Parathyroid adenoma (tissue), 2 donors: ENCODE measurements around the gene METTL27.

Experiments used
- H2AFZ ChIP-seq: fragments of 300-600 bp; sonication (generic); one replicate; pipeline ENCODE4 v1.7.0; 2017; ENCODE audit warnings: antibody characterized with exemption, mild to moderate bottlenecking
- H3K27ac ChIP-seq: fragments of 300-600 bp; sonication (generic); one replicate; pipeline ENCODE4 v1.7.0; 2017
- H3K27me3 ChIP-seq: fragments of 300-600 bp; sonication (generic); one replicate; pipeline ENCODE4 v1.7.0; 2017; ENCODE audit warnings: low read length; ENCODE audit not compliant: control insufficient read depth, insufficient read depth
- H3K36me3 ChIP-seq: fragments of 300-600 bp; sonication (generic); one replicate; pipeline ENCODE4 v1.7.0; 2017; ENCODE audit warnings: low read length; ENCODE audit not compliant: control insufficient read depth, insufficient read depth
- H3K4me1 ChIP-seq: fragments of 300-600 bp; sonication (generic); one replicate; pipeline ENCODE4 v1.7.0; 2017; ENCODE audit warnings: control low read depth
- H3K4me2 ChIP-seq: fragments of 300-600 bp; sonication (generic); one replicate; pipeline ENCODE4 v1.7.0; 2017; ENCODE audit warnings: low read length
- H3K4me3 ChIP-seq: fragments of 300-600 bp; sonication (generic); one replicate; pipeline ENCODE4 v1.7.0; 2017; ENCODE audit warnings: low read depth, low read length
- H3K79me2 ChIP-seq: fragments of 300-600 bp; sonication (generic); one replicate; pipeline ENCODE4 v1.7.0; 2017; ENCODE audit warnings: control low read depth
- H3K9ac ChIP-seq: fragments of 300-600 bp; sonication (generic); one replicate; pipeline ENCODE4 v1.7.0; 2017; ENCODE audit warnings: mild to moderate bottlenecking
- H3K9me3 ChIP-seq: fragments of 300-600 bp; sonication (generic); one replicate; pipeline ENCODE4 v1.7.0; 2017; ENCODE audit warnings: low read length; ENCODE audit not compliant: control insufficient read depth
- CTCF ChIP-seq: fragments of 300-600 bp; sonication (generic); IDR thresholded peaks from one replicate; pipeline ENCODE4 v1.7.0; 2017; ENCODE audit warnings: antibody characterized with exemption, mild to moderate bottlenecking
- donor health status: primary hyperparathyroidism.

Gene METTL27

GRCh38 chr7:73829921-73830680, 12.2 kb downstream of the METTL27 start:
- Histone ChIP-seq H3K4me2 (peak overlapping the region; percentile 91), H3K27ac (peak overlapping the region; percentile 99), H3K9ac (no peak overlapping the region), H3K4me3 (peak overlapping the region; percentile 89), H3K27me3 (no peaks in the 10 kb centered on the region), H3K36me3 (no peaks in the 10 kb centered on the region), H2AFZ (peak overlapping the region; percentile 25), H3K9me3 (no peaks in the 10 kb centered on the region), H3K79me2 (peaks cover 2% of the 10 kb centered on the region), H3K4me1 (peaks cover 51% of the 10 kb centered on the region)
- no peak for TF ChIP-seq CTCF

GRCh38 chr7:73829505-73829904, 12.8 kb downstream of the METTL27 start:
- Histone ChIP-seq H3K4me1 (peaks cover 51% of the 10 kb centered on the region), H3K79me2 (peaks cover 2% of the 10 kb centered on the region), H3K9ac (no peak overlapping the region), H3K27me3 (no peaks in the 10 kb centered on the region), H3K36me3 (no peaks in the 10 kb centered on the region), H3K4me2 (peak overlapping the region; percentile 7), H3K27ac (peak overlapping the region; percentile 99), H3K4me3 (no peak overlapping the region), H2AFZ (no peak overlapping the region), H3K9me3 (no peaks in the 10 kb centered on the region)
- TF ChIP-seq CTCF, result no peak

DNA sequence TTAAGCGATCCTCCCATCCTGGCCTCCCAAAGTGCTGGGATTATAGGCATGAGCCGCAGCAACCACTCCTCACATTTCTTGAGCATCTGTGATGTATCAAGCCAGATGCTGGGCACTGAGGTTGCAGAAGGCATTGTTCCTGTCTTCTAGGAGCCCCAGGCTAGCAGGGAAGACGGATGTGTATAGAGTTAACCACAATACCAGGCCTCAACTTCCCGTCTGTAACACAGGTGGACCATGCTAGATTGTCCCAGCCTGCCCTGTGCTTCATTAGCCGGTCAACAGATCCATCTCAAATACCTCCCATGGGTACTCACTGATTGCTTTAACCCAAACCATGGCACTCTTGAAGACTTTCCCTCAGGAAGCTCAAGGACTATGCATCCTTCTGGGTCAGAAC, 13.3 kb downstream of the METTL27 start:
- Histone ChIP-seq H3K4me1 (peaks cover 53% of the 10 kb centered on the region), H3K4me3 (no peak overlapping the region), H3K79me2 (peaks cover 2% of the 10 kb centered on the region), H3K27ac (peak overlapping the region; percentile 99), H3K4me2 (no peak overlapping the region), H2AFZ (no peak overlapping the region), H3K27me3 (no peaks in the 10 kb centered on the region), H3K36me3 (no peaks in the 10 kb centered on the region), H3K9me3 (no peaks in the 10 kb centered on the region), H3K9ac (no peak overlapping the region)
- TF ChIP-seq CTCF, result no peak

GRCh38 chr7:73828107-73828803, 14.1 kb downstream of the METTL27 start:
- Histone ChIP-seq H3K27me3 (no peaks in the 10 kb centered on the region), H3K36me3 (no peaks in the 10 kb centered on the region), H2AFZ (peak overlapping the region; percentile 71), H3K9ac (no peak overlapping the region), H3K27ac (peak overlapping the region; percentile 99), H3K4me3 (peak overlapping the region; percentile 8), H3K79me2 (peaks cover 2% of the 10 kb centered on the region), H3K4me2 (peak overlapping the region; percentile 60), H3K9me3 (no peaks in the 10 kb centered on the region), H3K4me1 (peaks cover 56% of the 10 kb centered on the region)
- TF ChIP-seq CTCF, result no peak
